Measurements from ENCODE around the gene LHFPL5. TPM values are rescaled to one million over a fixed set of nuclear protein-coding genes. Genes with fewer than 3 reads are reported as not detected.

Gene LHFPL5
- total and polyA plus RNA-seq, 2 of the 13 experiments (the other 11 are each of a cell fraction or from before 2014, with no cell fraction given) = 0.03 TPM; not detected in 1

- peak; percentile 94 for TF ChIP-seq SP4 (CRISPR knock-in tag; IDR thresholded peaks at IDR 0.05)
- peak; percentile 96 for TF ChIP-seq TBX2 (CRISPR knock-in tag; IDR thresholded peaks at IDR 0.05; ENCODE audit: borderline replicate concordance)
- peak; percentile 97 for TF ChIP-seq ZNF552 (CRISPR knock-in tag; IDR thresholded peaks at IDR 0.05; ENCODE audit: borderline replicate concordance)
- TF ChIP-seq RBM39 (IDR thresholded peaks at IDR 0.05; ENCODE audit: low read depth, low read length, poor library complexity, severe bottlenecking) = peak; percentile 49
- no peak for TF ChIP-seq ZNF180 (CRISPR knock-in tag; IDR thresholded peaks at IDR 0.05; ENCODE audit: borderline replicate concordance, low read depth)
- peak; percentile 95 for TF ChIP-seq ZBTB1 (CRISPR knock-in tag; IDR thresholded peaks at IDR 0.05; ENCODE audit: borderline replicate concordance)
- peak; percentile 97; the same call in 1 of the 2 replicates for TF ChIP-seq ZNF75D (CRISPR knock-in tag; IDR thresholded peaks at IDR 0.05; ENCODE audit: borderline replicate concordance)
- TF ChIP-seq ARID5B (CRISPR knock-in tag; IDR thresholded peaks at IDR 0.05) = peak; percentile 91
- peak; percentile 78 for TF ChIP-seq FOXA3 (CRISPR knock-in tag; IDR thresholded peaks at IDR 0.05)
- peak; percentile 97 for TF ChIP-seq SATB2 (CRISPR knock-in tag; IDR thresholded peaks at IDR 0.05)
- TF ChIP-seq CCAR2 (optimal IDR thresholded peaks at IDR 0.05; ENCODE audit: low read depth, low read length) = no peak
- no peak for TF ChIP-seq RORA (CRISPR knock-in tag; IDR thresholded peaks at IDR 0.05)
- TF ChIP-seq CCDC6 (CRISPR knock-in tag; IDR thresholded peaks at IDR 0.05) = peak; percentile 99
- peak; percentile 99 for TF ChIP-seq EEA1 (CRISPR knock-in tag; IDR thresholded peaks at IDR 0.05; ENCODE audit: borderline replicate concordance)
- TF ChIP-seq GLI4 (CRISPR knock-in tag; IDR thresholded peaks at IDR 0.05; ENCODE audit: borderline replicate concordance) = peak; percentile 99
- peak; percentile 95; the same call in 1 of the 2 replicates for TF ChIP-seq RFXANK (CRISPR knock-in tag; IDR thresholded peaks at IDR 0.05)
- no peak for TF ChIP-seq ZNF10 (CRISPR knock-in tag; IDR thresholded peaks at IDR 0.05; ENCODE audit: borderline replicate concordance, low read depth)
- peak; percentile 68; the same call in 1 of the 2 replicates for TF ChIP-seq RCOR2 (CRISPR knock-in tag; IDR thresholded peaks at IDR 0.05)
- TF ChIP-seq ISX (CRISPR knock-in tag; conservative IDR thresholded peaks at IDR 0.05) = peak; percentile 98; the same call in 1 of the 2 replicates
- TF ChIP-seq ZNF260 (CRISPR knock-in tag; IDR thresholded peaks at IDR 0.05; ENCODE audit: borderline replicate concordance, low read depth) = no peak
- TF ChIP-seq JARID2 (CRISPR knock-in tag; IDR thresholded peaks at IDR 0.05; ENCODE audit: insufficient replicate concordance) = peak; percentile 99
- TF ChIP-seq MAFK (conservative IDR thresholded peaks at IDR 0.05 in 1 of 2, IDR thresholded peaks at IDR 0.05 in 1 of 2; ENCODE audit: low read length in 2 of 2) = no peak
- peak; percentile 98; the same call in 1 of the 2 replicates for TF ChIP-seq ZNF674 (CRISPR knock-in tag; IDR thresholded peaks at IDR 0.05; ENCODE audit: low read depth)
- TF ChIP-seq PBX2 (CRISPR knock-in tag; IDR thresholded peaks at IDR 0.05) = no peak
- TF ChIP-seq KLF12 (CRISPR knock-in tag; IDR thresholded peaks at IDR 0.05; ENCODE audit: borderline replicate concordance) = peak; percentile 98
- no peak for TF ChIP-seq MZF1 (CRISPR knock-in tag; IDR thresholded peaks at IDR 0.05; ENCODE audit: borderline replicate concordance)
Measured at GRCh38 chr6:35804996-35805736, at the start of gene LHFPL5 (continued).
